Ascending aorta (tissue), 2 donors: ENCODE results near the gene CARM1. TPM values are rescaled to one million over a fixed set of nuclear protein-coding genes. Genes with fewer than 3 reads are reported as not detected.

Source experiments
- DNase-seq, 2 donors: peaks; one replicate each; pipeline ENCODE4 v3.0.0-alpha.2; 2019; ENCODE audit warnings: low spot score in 2 of 2
- H3K27ac ChIP-seq, 2 donors: fragments of 200-600 bp; sonication (generic); one replicate each; pipeline ENCODE4 v1.5.1; 2016 to 2017; ENCODE audit warnings: mild to moderate bottlenecking in 1 of 2
- H3K27me3 ChIP-seq: fragments of 200-600 bp; sonication (generic); one replicate; pipeline ENCODE4 v1.5.1; 2017
- H3K36me3 ChIP-seq, 2 donors: fragments of 200-600 bp; sonication (generic); one replicate each; pipeline ENCODE4 v1.5.1; 2016
- H3K4me1 ChIP-seq, 2 donors: fragments of 200-600 bp; sonication (generic); one replicate each; pipeline ENCODE4 v1.5.1; 2016 to 2017; ENCODE audit warnings: mild to moderate bottlenecking in 1 of 2
- H3K4me3 ChIP-seq, 2 donors: fragments of 200-600 bp; sonication (generic); one replicate each; pipeline ENCODE4 v1.5.1; 2016 to 2017; ENCODE audit warnings: mild to moderate bottlenecking in 1 of 2
- H3K9me3 ChIP-seq, 2 donors: fragments of 200-600 bp; sonication (generic); one replicate each; pipeline ENCODE4 v1.5.1; 2016
- intact Hi-C: fragments of 100-400 bp; cut with DNase I; formaldehyde crosslinking; loops from one replicate; pipeline ENCODE4 v1.15.1; 2023
- total RNA-seq: library from RNA; depleted of rRNA; stranded (reverse); fragments of >200 nt; gene quantifications from one replicate; pipeline ENCODE4 v1.1.0, GENCODE V29; 2016
- TF ChIP-seq, protein P1 (sequence below), 3 experiments: fragments of 200-600 bp in 2 of 3; fragments of 450-650 bp in 1 of 3; sonication (generic) in 2 of 3; IDR thresholded peaks; one replicate each; pipeline ENCODE4 v1.5.1; 2016 to 2019; ENCODE audit warnings: antibody characterized with exemption in 3 of 3, mild to moderate bottlenecking in 1 of 3, moderate library complexity in 1 of 3

Gene CARM1
- total RNA-seq, 1 donor from 2014 or later, result 22.9 TPM

- Histone ChIP-seq H3K4me1 (no peaks in the 10 kb centered on the region), H3K27ac (no peak overlapping the region), H3K9me3 (no peaks in the 10 kb centered on the region), H3K4me3 (no peak overlapping the region), H3K36me3 (peaks cover 65 to 68% of the 10 kb centered on the region in 2 donors), H3K27me3 (no peaks in the 10 kb centered on the region)
- DNase-seq, result no peak
- intact Hi-C loops, result no loop called here
- TF ChIP-seq, protein P1, sequence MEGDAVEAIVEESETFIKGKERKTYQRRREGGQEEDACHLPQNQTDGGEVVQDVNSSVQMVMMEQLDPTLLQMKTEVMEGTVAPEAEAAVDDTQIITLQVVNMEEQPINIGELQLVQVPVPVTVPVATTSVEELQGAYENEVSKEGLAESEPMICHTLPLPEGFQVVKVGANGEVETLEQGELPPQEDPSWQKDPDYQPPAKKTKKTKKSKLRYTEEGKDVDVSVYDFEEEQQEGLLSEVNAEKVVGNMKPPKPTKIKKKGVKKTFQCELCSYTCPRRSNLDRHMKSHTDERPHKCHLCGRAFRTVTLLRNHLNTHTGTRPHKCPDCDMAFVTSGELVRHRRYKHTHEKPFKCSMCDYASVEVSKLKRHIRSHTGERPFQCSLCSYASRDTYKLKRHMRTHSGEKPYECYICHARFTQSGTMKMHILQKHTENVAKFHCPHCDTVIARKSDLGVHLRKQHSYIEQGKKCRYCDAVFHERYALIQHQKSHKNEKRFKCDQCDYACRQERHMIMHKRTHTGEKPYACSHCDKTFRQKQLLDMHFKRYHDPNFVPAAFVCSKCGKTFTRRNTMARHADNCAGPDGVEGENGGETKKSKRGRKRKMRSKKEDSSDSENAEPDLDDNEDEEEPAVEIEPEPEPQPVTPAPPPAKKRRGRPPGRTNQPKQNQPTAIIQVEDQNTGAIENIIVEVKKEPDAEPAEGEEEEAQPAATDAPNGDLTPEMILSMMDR (IDR thresholded peaks at IDR 0.05), result no peak
These were observed 50.7 kb downstream of the CARM1 start for GRCh38 chr19:10921910-10922637.

DNA sequence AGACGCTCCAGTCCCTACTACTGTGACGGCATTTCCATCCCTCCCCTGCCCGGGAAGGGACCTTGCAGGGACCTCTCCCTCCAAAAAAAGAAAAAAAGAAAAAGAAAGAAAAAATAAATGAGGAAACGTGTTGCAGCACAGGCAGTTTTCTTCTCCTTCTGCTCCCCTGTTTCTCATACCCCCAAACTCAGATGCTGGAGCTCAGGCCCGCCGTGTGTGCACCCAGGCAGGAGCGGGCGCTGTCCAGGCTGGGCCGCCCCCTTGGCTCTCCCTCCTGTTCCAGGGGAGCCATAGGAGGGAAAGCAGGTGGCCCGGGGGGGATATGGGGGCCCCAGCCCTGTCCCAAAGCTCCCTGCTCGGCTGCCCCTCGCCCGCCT lies 51.3 kb downstream of the CARM1 start:
- Histone ChIP-seq H3K4me1 (peaks cover 2 to 4% of the 10 kb centered on the region in 2 donors), H3K9me3 (no peaks in the 10 kb centered on the region), H3K4me3 (no peak overlapping the region), H3K27me3 (no peaks in the 10 kb centered on the region), H3K27ac (no peak overlapping the region), H3K36me3 (peaks cover 63 to 68% of the 10 kb centered on the region in 2 donors)
- intact Hi-C loops, result no loop called here
- TF ChIP-seq, protein P1 (IDR thresholded peaks at IDR 0.05), result no peak
- no peak for DNase-seq

DNA sequence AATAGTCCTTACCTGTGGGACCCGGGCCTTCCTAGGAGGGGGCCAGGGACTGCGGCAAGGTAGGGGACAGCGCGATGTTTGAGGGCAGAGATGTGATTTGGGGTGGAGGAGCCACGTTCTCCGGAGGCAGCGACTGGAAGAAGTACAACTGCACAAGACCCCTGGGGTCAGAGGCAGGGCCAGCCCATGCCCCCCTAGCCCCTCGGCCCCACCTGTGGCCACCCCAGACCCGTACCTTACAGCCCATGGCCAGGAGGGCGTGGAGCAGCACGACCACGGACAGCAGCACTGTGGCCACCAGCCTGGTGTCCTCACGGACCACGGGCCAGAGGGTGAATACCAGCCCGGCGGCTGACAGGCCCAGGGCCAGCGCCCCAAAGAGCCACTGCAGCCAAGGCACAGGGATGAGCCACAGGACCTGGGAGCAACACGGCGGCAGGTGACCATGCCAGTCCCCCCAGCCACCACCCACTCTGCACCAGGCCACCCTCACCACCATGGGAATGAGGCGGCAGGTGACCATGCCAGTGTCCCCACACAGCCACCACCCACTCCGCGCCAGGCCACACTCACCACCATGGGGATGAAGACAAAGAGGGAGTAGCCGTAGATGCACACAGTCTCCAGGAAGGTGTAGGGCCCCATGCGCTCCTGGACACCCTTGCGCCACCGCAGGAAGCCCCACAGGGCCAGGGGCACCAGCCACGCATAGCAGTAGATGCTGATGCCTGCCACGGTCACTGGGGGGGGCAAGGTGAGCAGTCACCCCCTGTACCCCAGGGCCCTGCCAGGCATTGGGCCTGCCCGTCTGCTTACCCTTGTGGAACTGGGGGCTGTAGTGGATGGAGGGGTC lies 52.1 kb downstream of the CARM1 start:
- no peaks in the 10 kb centered on the region for H3K27me3 ChIP-seq
- intact Hi-C loops, result no loop called here
- H3K9me3 ChIP-seq, result no peaks in the 10 kb centered on the region
- no peak overlapping the region for H3K4me3 ChIP-seq
- no peak overlapping the region for H3K27ac ChIP-seq
- TF ChIP-seq, protein P1 (IDR thresholded peaks at IDR 0.05), result no peak
- no peak for DNase-seq
- peaks cover 56 to 66% of the 10 kb centered on the region in 2 donors for H3K36me3 ChIP-seq
- H3K4me1 ChIP-seq, result peaks cover 5 to 10% of the 10 kb centered on the region in 2 donors

- intact Hi-C loops, result no loop called here
- Histone ChIP-seq H3K27ac (no peak overlapping the region), H3K4me3 (no peak overlapping the region), H3K36me3 (peaks cover 51 to 54% of the 10 kb centered on the region in 2 donors), H3K4me1 (peaks cover 10 to 12% of the 10 kb centered on the region in 2 donors), H3K27me3 (no peaks in the 10 kb centered on the region), H3K9me3 (no peaks in the 10 kb centered on the region)
- TF ChIP-seq, protein P1 (IDR thresholded peaks at IDR 0.05), result no peak
- no peak for DNase-seq
These were observed 53.2 kb downstream of the CARM1 start for GRCh38 chr19:10924597-10924996.

DNA sequence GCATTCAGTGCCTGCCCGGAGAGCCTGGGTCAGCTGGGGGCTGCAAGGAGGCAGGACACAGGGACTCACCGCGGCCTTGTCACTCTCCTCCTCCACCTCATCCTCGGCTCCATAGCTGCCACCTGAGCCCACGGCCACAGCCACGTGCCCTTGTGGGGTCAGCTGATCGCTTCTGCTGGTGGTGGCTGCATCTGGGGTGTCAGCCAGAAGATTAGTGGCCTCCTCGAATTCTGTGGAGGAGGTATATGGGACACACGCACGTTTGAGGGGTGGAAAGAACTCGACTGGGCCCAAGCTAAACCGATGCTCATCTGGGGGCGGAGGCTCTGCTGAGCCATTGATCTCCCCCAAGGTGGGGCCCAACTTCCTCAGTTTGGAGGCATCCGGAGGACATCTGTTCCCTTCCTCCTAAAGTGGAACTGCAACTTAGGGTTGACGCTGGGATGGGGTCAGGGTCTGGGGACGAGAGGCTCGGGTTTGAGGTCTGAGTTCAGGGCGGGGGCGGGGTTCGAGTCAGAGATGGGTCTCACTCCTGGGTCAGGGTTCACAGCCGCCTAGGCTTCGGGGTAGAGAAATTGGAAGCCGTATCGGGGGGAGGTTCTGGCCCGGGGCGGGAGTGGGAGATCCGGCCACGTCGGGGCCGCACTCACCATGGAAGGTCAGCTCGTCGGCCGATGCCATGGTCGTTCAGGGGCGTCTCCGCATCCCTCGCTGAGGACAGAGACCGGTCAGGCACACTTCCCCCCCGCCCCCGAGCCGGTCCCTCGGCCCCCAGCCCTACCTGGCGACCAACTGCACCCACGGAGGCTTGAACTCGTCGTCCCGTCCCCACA lies 56.6 kb downstream of the CARM1 start:
- peaks cover 26 to 40% of the 10 kb centered on the region in 2 donors for H3K36me3 ChIP-seq
- peaks cover 11 to 20% of the 10 kb centered on the region in 2 donors for H3K4me1 ChIP-seq
- H3K27ac ChIP-seq, result peak overlapping the region; percentile 83 to 90
- intact Hi-C loops, result loop anchor here (1.0 to 2.0 kb wide), 3 partner anchors 33 to 211 kb away; partner anchors contain the start of genes CARM1 and SMARCA4
- peak overlapping the region; percentile 70 to 95 for H3K4me3 ChIP-seq
- no peak for DNase-seq
- H3K9me3 ChIP-seq, result no peaks in the 10 kb centered on the region
- H3K27me3 ChIP-seq, result no peaks in the 10 kb centered on the region
- TF ChIP-seq, protein P1 (IDR thresholded peaks at IDR 0.05), result no peak
